Muscle layer of colon (tissue), 2 donors: ENCODE results near the gene SAPCD1.
A peak's percentile ranks its signal among the peaks of the same experiment; 100 is the strongest.

Source experiments
- H3K27ac ChIP-seq: one replicate; pipeline ENCODE4 v1.7.0; 2013; ENCODE audit warnings: low read depth, mild to moderate bottlenecking, low read length, moderate library complexity
- H3K27me3 ChIP-seq, 2 donors: one replicate each; pipeline ENCODE4 v1.7.0; 2013; ENCODE audit warnings: low read length in 2 of 2, mild to moderate bottlenecking in 2 of 2; ENCODE audit not compliant: insufficient read depth in 2 of 2, control insufficient read depth in 1 of 2
- H3K36me3 ChIP-seq: one replicate; pipeline ENCODE4 v1.7.0; 2013; ENCODE audit warnings: mild to moderate bottlenecking, low read length; ENCODE audit not compliant: insufficient read depth
- H3K4me1 ChIP-seq: one replicate; pipeline ENCODE4 v1.7.0; 2013; ENCODE audit warnings: mild to moderate bottlenecking, low read length; ENCODE audit not compliant: insufficient read depth
- H3K4me3 ChIP-seq, 2 donors: one replicate each; pipeline ENCODE4 v1.7.0; 2013; ENCODE audit warnings: low read length in 2 of 2, low read depth in 1 of 2, mild to moderate bottlenecking in 1 of 2, moderate library complexity in 1 of 2
- H3K9ac ChIP-seq: one replicate; pipeline ENCODE4 v1.7.0; 2013; ENCODE audit warnings: low read length
- H3K9me3 ChIP-seq: one replicate; pipeline ENCODE4 v1.7.0; 2013; ENCODE audit warnings: mild to moderate bottlenecking, low read length
- donor health status: abdominal sarcoma.
- donor health status: Adenocarcinoma of cecum.

The SAPCD1 gene

GRCh38 chr6:31732029-31732428 lies 30.4 kb upstream of the SAPCD1 start:
- Histone ChIP-seq H3K9me3 (no peaks in the 10 kb centered on the region), H3K27me3 (no peaks in the 10 kb centered on the region), H3K9ac (no peak overlapping the region), H3K36me3 (peaks cover 38% of the 10 kb centered on the region), H3K4me3 (no peak overlapping the region), H3K27ac (no peak overlapping the region), H3K4me1 (peaks cover 42% of the 10 kb centered on the region)

- no peaks in the 10 kb centered on the region for H3K9me3 ChIP-seq
- H3K27ac ChIP-seq, result no peak overlapping the region
- no peak overlapping the region for H3K9ac ChIP-seq
- H3K27me3 ChIP-seq, result no peaks in the 10 kb centered on the region
- peaks cover 28% of the 10 kb centered on the region for H3K36me3 ChIP-seq
- H3K4me1 ChIP-seq, result peaks cover 33% of the 10 kb centered on the region
- H3K4me3 ChIP-seq, result no peak overlapping the region
These were observed 28.7 kb upstream of the SAPCD1 start for GRCh38 chr6:31733734-31734133.

GRCh38 chr6:31734247-31734820 lies 28.1 kb upstream of the SAPCD1 start:
- Histone ChIP-seq H3K4me1 (peaks cover 36% of the 10 kb centered on the region), H3K9ac (peak overlapping the region; percentile 98), H3K36me3 (peaks cover 28% of the 10 kb centered on the region), H3K4me3 (peak overlapping the region; percentile 83 to 95), H3K27me3 (no peaks in the 10 kb centered on the region), H3K9me3 (no peaks in the 10 kb centered on the region), H3K27ac (peak overlapping the region; percentile 92)

- peaks cover 38% of the 10 kb centered on the region for H3K4me1 ChIP-seq
These were observed 27.5 kb upstream of the SAPCD1 start for GRCh38 chr6:31734821-31735406.

GRCh38 chr6:31736021-31736767 lies 26.3 kb upstream of the SAPCD1 start, which contains the start of gene CLIC1:
Gene CLIC1 (minus strand): TSS chr6:31736530. CDS start chr6:31736300, 230 bp downstream.
- peaks cover 28% of the 10 kb centered on the region for H3K36me3 ChIP-seq
- H3K9ac ChIP-seq, result peak within 1 kb of the TSS; percentile 98
- H3K4me3 ChIP-seq, result peak within 1 kb of the TSS; percentile 83 to 95
- H3K4me1 ChIP-seq, result peaks cover 29% of the 10 kb centered on the region
- H3K27ac ChIP-seq, result peak within 1 kb of the TSS; percentile 92
- H3K9me3 ChIP-seq, result no peaks in the 10 kb centered on the region
- no peaks in the 10 kb centered on the region for H3K27me3 ChIP-seq

More at GRCh38 chr6:31734821-31735406, 27.5 kb upstream of the SAPCD1 start:
- no peaks in the 10 kb centered on the region for H3K27me3 ChIP-seq
- peak overlapping the region; percentile 98 for H3K9ac ChIP-seq
- H3K36me3 ChIP-seq, result peaks cover 28% of the 10 kb centered on the region
- peak overlapping the region; percentile 83 to 95 for H3K4me3 ChIP-seq
- H3K27ac ChIP-seq, result peak overlapping the region; percentile 92
- no peaks in the 10 kb centered on the region for H3K9me3 ChIP-seq

GRCh38 chr6:31736768-31737314 lies 25.6 kb upstream of the SAPCD1 start:
- peak overlapping the region; percentile 83 to 95 for H3K4me3 ChIP-seq
- no peaks in the 10 kb centered on the region for H3K9me3 ChIP-seq
- peak overlapping the region; percentile 92 for H3K27ac ChIP-seq
- H3K9ac ChIP-seq, result peak overlapping the region; percentile 98
- H3K36me3 ChIP-seq, result peaks cover 23% of the 10 kb centered on the region
- H3K27me3 ChIP-seq, result no peaks in the 10 kb centered on the region
- H3K4me1 ChIP-seq, result peaks cover 29% of the 10 kb centered on the region

- peaks cover 29% of the 10 kb centered on the region for H3K4me1 ChIP-seq
- no peaks in the 10 kb centered on the region for H3K9me3 ChIP-seq
- no peak overlapping the region for H3K4me3 ChIP-seq
- no peak overlapping the region for H3K9ac ChIP-seq
- no peaks in the 10 kb centered on the region for H3K27me3 ChIP-seq
- H3K27ac ChIP-seq, result peak overlapping the region; percentile 25
- H3K36me3 ChIP-seq, result peaks cover 17% of the 10 kb centered on the region
These were observed 25.0 kb upstream of the SAPCD1 start for GRCh38 chr6:31737315-31737990.

GRCh38 chr6:31737991-31738979 lies 24.2 kb upstream of the SAPCD1 start:
- Histone ChIP-seq H3K27ac (peak overlapping the region; percentile 25), H3K9me3 (no peaks in the 10 kb centered on the region), H3K27me3 (no peaks in the 10 kb centered on the region), H3K4me1 (peaks cover 29% of the 10 kb centered on the region), H3K36me3 (peaks cover 11% of the 10 kb centered on the region), H3K9ac (no peak overlapping the region), H3K4me3 (no peak overlapping the region)

GRCh38 chr6:31739639-31740396 lies 22.6 kb upstream of the SAPCD1 start, which contains the start of gene MSH5:
Gene MSH5 (plus strand): TSS chr6:31740005. CDS start chr6:31740467, 462 bp downstream.
- Histone ChIP-seq H3K27ac (peak within 1 kb of the TSS; percentile 53), H3K4me3 (peak within 1 kb of the TSS; percentile 85 to 86), H3K27me3 (no peaks in the 10 kb centered on the region), H3K9ac (peak within 1 kb of the TSS; percentile 61), H3K9me3 (no peaks in the 10 kb centered on the region), H3K36me3 (no peaks in the 10 kb centered on the region), H3K4me1 (peaks cover 20% of the 10 kb centered on the region)
